GM20000 (cell line): Measurements from ENCODE around the gene PIK3R5.

ENCODE experiments used
- DNase-seq: peaks from one replicate; pipeline ENCODE4 v3.0.0; 2012; ENCODE audit warnings: low spot score
- TF ChIP-seq, protein P1 (sequence below): IDR thresholded peaks from 2 replicates; pipeline ENCODE4 v1.5.1; 2012; ENCODE audit warnings: mild to moderate bottlenecking, control low read depth; ENCODE audit errors: extremely low read depth, missing control alignments

The PIK3R5 gene

DNA sequence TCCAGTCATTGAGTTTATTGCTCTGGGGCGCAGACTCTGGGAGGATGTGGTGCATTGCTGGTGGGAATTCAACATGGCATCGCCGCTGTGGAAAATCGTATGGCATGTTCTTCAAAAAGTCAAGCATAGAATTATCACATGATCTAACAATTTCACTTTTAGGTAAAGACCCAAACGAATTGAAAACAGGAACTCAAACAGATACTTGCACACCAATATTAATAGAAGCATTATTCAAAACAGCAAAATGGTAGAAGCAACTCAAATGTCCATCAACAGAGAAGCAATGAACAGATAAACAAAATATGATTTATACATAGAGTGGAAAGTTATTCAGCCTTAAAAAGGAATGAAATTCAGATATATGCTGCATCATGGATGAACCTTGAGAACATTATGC lies 113.9 kb downstream of the PIK3R5 start:
- TF ChIP-seq, protein P1, sequence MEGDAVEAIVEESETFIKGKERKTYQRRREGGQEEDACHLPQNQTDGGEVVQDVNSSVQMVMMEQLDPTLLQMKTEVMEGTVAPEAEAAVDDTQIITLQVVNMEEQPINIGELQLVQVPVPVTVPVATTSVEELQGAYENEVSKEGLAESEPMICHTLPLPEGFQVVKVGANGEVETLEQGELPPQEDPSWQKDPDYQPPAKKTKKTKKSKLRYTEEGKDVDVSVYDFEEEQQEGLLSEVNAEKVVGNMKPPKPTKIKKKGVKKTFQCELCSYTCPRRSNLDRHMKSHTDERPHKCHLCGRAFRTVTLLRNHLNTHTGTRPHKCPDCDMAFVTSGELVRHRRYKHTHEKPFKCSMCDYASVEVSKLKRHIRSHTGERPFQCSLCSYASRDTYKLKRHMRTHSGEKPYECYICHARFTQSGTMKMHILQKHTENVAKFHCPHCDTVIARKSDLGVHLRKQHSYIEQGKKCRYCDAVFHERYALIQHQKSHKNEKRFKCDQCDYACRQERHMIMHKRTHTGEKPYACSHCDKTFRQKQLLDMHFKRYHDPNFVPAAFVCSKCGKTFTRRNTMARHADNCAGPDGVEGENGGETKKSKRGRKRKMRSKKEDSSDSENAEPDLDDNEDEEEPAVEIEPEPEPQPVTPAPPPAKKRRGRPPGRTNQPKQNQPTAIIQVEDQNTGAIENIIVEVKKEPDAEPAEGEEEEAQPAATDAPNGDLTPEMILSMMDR = no peak
- no peak for DNase-seq

DNA sequence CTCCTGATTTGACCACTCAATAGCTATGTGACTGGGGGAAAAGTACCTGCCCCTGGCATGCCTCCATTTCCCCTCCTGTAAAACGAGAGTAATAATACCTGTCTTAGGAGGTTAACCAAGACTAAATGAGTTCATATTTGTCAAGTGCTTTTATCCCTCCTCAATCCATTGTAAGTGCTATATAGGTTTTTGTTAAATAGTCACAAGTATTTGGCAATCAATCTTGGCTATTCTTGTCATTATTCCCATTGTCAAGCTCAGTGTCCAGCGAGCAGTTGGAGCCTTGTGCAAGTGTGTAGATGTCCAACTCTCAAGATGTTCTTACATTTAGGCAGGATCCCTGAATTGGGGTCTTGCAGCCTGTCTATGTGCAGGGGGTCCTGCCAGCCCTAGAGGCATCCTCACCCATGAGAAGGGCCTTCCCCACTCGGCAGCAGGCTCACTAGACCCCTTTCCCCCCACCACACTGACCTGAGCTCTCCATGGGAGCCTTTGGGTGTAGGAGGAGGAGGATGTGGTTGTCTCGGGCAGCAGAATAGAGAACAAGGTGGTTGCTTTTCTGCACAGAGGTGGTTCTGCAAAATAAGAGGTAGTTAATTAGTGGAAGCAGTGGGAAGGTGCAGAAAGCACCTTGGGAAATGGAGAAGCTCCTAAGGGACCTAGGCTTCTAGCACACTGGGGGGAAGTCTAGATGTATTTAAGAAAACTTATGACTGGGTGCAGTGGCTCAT lies 116.0 kb downstream of the PIK3R5 start:
- no peak for DNase-seq
- TF ChIP-seq, protein P1 = no peak

DNA sequence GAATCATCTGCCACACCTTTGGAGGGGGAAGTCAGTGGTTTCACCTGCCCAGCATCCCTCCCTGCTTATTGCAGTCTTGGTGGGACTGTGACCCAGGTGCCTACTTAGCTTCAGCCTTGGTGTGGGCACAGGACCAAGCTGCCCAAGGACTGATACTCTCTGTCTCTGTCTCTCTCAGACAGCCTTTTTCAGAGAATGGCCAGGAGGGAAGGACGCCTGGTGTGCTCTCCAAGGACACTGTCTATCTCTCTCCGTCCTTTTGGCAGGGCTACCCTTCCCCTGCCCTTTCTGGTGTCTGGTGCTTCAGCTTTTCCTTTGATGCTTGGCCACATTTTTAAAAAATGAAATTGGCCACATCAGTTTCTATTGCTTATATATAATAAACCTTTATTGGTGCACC lies 117.6 kb downstream of the PIK3R5 start:
- TF ChIP-seq, protein P1 = no peak
- no peak for DNase-seq

DNA sequence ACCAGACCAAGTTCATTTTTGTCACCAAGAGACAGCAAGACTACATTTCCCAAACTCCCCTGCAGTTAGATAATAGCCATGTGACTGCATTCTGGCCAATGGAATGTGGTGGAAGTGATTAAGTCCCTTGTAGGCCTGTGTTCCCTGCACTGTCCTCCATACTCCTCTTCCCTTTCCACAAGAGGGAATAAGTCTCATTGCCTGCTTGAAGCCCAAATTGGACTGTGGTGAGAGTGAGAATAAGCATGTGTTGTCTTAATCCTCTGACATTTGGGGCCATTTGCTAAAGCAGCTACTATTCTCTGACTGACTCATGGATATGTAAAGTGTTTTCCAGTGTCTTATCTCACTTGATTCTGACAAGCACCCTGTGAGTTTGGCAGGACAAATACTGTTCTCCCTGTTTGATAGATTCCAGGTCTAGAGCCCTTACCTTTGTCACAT lies 118.7 kb downstream of the PIK3R5 start:
- TF ChIP-seq, protein P1 = no peak
- DNase-seq = no peak

DNA sequence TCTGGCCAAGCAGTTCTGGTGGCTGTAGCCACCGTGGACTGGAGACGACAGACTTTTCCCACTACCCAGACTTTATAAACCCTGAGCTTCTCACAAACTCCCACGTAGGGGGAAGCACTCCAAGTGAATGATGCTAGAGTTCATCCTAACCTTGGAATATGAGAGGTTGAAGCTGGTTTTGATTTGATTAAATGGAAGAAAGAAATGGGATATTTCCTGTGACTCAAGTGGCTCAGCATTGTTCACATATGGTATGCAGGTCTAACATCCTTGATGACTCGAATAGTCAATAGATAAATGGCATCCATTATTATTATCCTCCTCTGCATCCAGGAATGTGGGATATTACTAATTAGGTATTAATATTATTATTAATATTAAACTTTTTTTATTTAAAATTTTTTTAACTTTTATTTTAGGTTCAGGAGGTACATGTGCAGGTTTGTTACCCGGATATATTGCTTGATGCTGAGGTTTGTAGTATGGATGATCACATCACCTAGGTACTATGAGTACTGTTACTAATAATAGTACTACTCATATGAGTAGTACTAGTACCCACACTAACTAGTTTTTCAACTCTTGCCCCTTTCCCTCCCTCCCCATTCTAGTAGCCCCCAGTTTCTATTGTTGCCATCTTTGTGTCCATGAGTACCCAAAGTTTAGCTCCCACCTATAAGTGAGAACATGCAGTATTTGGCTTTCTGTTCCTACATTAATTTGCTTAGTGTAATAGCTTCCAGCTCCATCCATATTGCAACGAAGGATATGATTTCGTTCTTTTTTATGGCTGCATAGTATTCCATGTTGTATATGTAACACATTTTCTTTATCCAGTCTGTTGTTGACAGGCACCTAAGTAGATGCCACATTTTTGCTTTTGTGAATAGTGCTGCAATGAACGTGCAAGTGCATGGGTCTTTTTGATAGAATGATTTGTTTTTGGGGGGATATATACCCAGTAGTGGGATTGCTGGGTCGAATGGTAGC lies 121.0 kb downstream of the PIK3R5 start:
- DNase-seq = no peak
- TF ChIP-seq, protein P1 = no peak

DNA sequence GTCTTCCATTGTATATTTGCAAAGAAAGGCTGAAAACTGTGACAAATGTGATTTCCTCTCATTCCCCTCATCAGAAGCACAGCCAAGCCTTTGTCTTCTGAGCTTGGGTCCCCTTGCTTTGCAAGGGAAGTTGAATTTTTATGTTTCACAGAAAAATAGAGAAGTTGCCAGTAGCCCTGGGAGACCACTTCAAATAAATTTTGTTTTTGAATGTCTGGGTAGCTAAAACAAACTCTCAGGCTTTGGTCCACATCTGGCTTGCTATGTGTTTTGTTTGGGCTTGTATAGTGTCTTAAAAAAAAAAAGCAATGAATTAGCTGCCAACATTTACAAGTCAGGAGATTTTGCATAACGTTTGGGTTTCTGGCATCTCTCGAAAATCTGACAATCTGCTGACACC lies 122.2 kb downstream of the PIK3R5 start:
- TF ChIP-seq, protein P1 = no peak
- no peak for DNase-seq

DNA sequence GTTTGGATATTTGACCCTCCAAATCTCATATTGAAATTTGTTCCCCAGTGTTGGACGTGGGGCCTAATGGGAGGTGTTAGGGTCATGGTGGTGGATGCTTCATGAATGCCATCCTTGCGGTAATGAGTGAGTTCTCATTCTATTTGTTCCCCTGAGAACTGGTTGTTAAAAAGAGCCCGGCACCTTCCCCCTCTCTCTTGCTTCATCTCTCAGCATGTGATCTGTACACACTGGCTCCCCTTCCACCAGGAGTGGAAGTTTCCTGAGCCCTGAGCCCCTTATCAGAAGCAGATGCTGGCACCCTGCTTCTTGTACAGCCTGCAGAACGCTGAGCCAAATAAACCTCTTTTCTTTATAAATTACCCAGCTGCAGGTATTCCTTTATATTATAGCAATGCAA lies 123.7 kb downstream of the PIK3R5 start:
- no peak for DNase-seq
- TF ChIP-seq, protein P1 = no peak
